Hematopoietic multipotent progenitor cell treated with erythropoietin and hydrocortisone succinate and interleukin-3 and kit ligand, for 8 days (in vitro differentiated cells): ENCODE results near the gene MAGED4.
"Not testable (repeated sequence)": the region's sequence is repeated elsewhere in the genome, so short reads cannot be mapped to it uniquely, and the experiment has no call there.

Source experiments
- DNase-seq: peaks from one replicate; pipeline ENCODE4 v3.0.0-alpha.2; 2015

MAGED4 gene, protein sequence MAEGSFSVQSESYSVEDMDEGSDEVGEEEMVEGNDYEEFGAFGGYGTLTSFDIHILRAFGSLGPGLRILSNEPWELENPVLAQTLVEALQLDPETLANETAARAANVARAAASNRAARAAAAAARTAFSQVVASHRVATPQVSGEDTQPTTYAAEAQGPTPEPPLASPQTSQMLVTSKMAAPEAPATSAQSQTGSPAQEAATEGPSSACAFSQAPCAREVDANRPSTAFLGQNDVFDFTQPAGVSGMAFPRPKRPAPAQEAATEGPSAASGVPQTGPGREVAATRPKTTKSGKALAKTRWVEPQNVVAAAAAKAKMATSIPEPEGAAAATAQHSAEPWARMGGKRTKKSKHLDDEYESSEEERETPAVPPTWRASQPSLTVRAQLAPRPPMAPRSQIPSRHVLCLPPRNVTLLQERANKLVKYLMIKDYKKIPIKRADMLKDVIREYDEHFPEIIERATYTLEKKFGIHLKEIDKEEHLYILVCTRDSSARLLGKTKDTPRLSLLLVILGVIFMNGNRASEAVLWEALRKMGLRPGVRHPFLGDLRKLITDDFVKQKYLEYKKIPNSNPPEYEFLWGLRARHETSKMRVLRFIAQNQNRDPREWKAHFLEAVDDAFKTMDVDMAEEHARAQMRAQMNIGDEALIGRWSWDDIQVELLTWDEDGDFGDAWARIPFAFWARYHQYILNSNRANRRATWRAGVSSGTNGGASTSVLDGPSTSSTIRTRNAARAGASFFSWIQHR

DNA sequence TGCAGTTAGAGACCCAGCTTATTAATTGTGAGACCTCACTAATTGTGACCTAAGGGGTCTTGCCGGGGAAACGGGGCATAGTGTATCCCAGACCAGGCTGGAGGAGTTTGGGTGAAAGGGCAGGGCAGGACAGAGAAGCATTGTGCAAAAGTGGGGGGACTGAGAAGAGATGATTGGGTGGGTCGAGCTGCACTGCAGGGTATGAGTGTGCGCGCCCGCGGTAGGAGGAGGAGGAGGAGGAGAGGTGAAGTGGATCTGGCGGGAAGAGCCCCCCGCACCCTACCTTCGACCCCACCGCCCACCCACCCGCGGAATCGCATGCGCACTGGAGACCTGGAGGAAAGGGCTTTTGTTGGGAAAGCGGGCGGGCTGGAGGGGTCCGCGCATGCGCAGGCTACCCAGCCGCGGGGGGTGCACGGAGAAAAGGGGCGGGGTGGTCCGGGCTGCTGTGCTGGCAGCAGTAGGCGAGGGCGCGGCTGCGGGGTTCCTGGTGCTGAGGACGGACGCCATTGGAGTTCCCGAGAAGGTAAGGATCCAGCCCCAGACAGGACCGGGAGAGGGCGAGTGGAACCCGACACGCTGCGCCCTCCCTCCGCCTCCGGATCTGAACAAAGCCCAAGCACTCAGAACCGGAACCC is at the start of gene MAGED4:
MAGED4 (plus strand) TSS at position 449 of the 638 bp plus-strand sequence. CDS start 1,035 bp downstream, outside the sequence.
- DNase-seq: not testable (repeated sequence)

DNA sequence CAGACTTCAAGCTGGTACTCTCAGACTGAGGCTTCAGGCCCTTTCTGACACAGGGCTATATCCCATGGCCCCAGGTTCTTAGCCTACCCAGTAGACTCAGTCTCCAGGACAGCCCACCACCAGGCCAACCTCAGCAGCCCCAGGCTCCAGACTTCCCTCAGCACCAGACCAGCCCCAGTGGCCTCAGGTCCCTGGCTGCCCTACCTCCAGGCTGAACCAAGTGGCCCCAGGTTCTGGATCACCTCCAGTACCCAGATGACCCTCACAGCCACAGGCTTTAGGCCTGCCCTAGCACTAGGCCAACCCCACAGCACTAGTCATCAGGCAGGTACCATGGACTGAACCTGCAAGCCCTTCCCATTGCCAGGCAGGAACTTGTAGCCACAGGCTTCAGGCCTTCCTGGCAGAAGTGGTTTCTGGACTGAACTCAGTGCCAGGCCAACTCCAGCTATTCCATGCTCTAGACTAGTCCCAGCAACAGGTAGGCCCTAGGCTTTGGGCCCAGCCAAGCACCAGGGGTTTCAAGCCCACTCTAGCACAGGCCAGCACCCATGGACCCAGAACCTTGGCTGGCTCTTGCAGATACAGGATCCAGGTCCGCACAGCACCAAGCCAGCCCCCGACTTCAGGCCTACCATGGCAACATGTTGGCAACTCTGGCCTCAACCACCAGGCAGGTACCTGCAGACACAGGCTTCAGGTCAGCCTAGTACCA is 45.7 kb upstream of the MAGED4 start:
- no peak for DNase-seq

DNA sequence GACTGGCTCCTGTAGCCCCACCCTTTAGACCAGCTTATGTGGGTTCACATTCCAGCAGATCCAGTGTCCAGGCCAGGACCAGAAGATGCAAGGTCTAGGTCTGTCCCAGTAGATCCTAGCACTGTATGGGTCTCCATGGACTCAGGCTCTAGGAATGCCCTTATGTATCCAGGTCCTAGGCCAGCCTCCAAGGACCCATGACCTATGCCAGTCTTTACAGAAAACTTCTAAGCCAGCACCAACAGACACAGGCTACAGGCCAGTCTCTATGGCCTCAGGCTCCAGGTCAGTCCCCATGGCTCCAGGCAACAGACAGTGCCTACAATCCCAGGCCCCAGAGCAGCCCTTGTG is 45.2 kb upstream of the MAGED4 start:
- DNase-seq: no peak

DNA sequence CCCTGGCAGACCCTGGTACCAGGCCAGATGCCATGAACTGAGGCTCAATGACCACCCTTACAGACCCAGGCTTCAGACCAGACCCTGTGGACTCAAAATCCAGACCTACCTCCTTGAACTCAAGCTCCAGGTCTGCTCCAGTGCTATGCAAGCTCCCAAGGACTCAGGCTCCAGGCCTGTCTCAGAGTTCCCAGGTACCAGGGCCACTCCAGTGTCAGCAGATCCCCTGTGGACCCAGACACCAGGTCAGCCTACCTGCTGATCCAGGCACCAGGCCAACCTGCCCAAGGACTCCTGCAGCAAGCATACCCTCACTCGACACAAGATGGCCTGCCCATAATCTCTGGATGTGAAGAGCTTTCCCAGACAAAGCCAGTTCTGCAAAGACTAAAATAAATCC is 44.7 kb upstream of the MAGED4 start:
- no peak for DNase-seq

DNA sequence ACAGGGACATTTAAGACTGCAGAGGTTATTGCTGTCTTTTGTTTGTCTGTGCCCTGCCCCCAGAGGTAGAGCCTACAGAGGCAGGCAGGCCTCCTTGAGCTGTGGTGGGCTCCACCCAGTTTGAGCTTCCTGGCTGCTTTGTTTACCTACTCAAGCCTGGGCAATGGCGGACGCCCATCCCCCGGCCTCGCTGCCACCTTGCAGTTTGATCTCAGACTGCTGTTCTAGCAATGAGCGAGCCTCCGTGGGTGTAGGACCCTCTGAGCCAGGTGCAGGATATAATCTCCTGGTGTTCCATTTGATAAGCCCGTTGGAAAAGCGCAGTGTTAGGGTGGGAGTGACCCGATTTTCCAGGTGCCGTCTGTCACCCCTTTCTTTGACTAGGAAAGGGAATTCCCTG is 34.0 kb upstream of the MAGED4 start:
- DNase-seq: not testable (repeated sequence)

DNA sequence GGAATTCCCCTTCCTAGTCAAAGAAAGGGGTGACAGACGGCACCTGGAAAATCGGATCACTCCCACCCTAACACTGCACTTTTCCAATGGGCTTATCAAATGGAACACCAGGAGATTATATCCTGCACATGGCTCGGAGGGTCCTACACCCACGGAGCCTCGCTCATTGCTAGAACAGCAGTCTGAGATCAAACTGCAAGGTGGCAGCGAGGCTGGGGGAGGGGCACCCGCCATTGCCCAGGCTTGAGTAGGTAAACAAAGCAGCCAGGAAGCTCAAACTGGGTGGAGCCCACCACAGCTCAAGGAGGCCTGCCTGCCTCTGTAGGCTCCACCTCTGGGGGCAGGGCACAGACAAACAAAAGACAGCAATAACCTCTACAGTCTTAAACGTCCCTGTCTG is 24.5 kb upstream of the MAGED4 start:
- not testable (repeated sequence) for DNase-seq

DNA sequence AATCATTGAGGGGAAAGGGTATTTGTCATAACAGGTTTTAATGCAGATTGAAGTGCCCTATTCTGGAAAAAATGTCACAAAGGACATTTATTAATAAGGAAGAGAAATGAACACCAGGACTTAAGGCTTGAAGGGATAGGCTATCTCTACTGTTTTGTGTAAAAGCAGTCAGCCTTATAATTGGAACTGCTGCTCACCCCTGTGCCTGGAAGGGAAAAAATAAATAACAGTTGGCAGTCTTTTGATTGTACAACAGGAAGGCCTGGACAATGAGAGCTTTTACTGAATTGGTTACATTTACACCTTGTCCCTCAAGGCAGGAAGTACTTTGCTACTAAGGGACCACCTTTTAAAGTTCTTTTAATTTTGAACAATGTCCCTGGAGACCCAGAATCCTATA is 17.8 kb upstream of the MAGED4 start:
- no peak for DNase-seq

DNA sequence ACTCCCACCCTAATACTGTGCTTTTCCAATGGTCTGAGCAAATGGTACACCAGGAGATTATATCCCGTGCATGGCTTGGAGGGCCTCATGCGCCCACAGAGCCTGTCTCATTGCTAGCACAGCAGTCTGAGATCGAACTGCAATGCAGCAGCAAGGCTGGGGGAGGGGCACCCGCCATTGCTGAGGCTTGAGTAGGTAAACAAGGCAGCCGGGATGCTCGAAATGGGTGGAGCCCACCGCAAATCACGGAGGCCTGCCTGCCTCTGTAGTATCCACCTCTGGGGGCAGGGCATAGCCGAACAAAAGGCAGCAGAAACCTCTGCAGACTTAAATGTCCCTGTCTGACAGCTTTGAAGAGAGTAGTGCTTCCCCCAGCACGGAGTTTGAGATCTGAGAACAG is 13.6 kb upstream of the MAGED4 start:
- DNase-seq: not testable (repeated sequence)

DNA sequence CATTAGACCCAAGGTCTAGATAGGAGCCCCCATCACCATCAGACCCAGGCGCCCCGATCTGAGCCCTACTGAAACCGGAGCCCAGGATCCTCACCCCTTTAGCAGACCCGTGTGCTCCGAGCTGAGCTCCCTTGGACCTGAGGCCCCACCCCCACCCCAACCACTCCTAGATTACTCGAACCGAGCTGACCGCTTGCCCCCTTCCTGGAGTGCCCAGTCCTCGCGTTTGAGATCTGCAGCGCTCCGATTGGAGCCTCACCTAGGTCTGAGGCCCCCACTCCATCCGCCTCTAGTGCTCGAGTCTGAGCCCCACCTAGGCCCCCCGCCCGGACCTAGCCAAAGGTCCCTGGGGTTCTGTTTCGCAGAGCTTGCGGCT is 378 bp downstream of the MAGED4 start:
- DNase-seq: not testable (repeated sequence)

DNA sequence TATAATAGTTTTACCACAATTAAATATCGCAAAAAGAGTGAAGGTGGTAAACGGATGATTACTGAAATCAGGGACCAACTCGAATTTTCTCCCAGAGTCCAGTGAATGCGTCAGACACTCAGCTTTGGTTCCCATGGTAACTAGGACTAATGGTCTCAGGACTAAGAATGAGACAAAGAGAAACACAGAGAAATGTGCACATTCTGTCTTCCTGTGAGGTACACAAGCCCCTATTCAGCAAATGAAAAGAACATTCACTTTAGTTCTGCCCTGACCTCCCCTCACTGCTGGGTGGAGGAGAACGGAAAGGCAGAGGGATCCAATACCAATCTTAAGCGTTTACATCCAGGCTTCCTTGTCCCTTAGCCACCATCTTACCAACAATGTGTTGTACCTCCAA is 26.7 kb downstream of the MAGED4 start:
- not testable (repeated sequence) for DNase-seq

DNA sequence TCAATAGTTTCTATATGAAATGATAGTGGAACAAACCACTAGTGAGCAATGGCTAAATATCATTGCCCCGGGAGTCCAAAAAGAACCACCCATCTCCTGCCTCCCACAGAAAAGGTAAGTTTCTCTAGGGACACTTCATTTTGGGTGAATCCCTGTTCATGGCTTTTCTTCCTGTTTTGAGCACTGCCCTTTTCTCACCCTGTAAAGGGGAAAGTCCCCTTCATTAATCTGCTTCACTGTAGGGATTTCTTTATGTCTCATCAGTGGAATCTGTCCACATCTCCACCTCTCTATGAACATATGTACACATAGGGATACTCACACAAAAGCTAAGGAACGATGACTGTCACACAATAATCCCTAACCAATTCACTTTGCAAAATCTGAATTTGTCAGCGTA is 28.6 kb downstream of the MAGED4 start:
- no peak for DNase-seq

DNA sequence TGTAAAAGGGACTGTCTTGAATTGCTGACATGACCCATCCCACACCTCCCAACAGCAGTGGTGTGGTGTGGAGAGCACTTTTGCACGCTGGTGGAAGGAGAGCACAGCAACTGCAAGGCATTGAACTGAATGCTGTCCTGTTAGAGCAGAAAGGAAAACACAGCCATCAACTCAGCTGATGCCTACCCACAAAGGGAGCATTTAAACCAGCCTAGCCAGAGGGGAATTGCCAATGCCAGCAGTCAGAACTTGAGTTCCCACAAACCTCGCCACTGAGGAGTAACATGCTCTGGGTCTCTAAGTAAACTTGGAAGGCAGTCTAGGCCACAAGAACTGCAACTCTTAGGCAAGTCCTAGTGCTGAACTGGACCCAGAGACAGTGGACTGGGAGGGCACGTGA is 31.9 kb downstream of the MAGED4 start:
- DNase-seq: no peak

DNA sequence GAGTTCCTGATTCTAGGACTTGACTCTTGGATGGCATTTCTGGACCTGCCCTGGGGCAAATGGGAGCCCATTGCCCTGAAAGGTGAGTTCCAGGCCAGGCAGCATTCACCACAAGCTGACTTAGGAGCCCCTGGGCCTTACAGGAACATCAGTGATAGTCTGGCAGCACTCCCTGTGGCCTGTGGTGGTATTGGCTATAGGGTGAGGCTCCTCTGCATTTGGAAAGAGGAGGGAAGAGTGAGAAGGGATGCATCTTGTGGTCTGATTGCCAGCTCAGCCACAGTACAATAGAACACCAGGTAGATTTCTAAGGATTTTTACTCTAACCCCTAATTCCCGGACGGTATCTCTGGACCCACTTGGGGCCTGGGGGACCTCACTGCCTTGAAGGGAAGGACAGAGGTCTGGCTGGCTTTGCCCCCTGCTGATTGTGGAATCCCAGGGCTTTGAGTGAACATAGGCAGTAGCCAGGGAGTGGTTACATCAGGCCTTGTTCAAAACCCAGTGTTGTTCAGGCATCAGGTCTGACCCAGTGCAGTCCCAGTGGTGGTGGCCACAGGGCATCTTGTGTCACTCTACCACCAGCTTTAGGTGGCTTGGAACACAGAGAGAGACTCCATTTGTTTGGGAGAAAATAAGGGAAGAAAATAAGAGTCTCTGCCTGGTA is 32.9 kb downstream of the MAGED4 start:
- no peak for DNase-seq

DNA sequence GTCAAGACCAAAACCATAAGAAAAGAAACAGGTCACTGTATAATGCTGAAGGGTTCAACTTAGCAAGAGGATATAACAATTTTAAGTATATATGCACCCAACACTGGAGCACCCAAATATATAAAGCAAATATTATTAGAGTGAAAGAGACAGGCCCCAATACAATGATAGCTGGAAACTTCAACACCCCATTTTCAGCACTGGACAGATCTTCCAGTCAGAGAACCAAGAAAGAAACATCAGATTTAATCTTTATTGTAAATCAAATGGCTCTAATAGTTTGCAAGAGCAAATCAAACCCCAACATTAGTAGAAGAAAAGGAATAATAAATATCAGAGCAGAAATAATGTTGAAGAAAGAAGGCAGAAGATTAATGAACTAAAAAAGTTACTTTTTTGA is 36.2 kb downstream of the MAGED4 start:
- DNase-seq: no peak
